Activated CD8-positive, alpha-beta memory T cell treated with anti-CD3 and anti-CD28 coated beads, Interleukin-2, amount 50 U/mL, for 48 hours (primary cell): ENCODE results near the gene ULK4.

Experiments
- DNase-seq: peaks from one replicate; pipeline ENCODE4 v3.0.0-alpha.2; 2020

Gene ULK4

GRCh38 chr3:41334426-41334825 lies 627.5 kb downstream of the ULK4 start:
- DNase-seq: no peak

GRCh38 chr3:41331041-41331440 lies 630.9 kb downstream of the ULK4 start:
- DNase-seq: no peak

GRCh38 chr3:41330465-41330864 lies 631.4 kb downstream of the ULK4 start:
- no peak for DNase-seq

DNA sequence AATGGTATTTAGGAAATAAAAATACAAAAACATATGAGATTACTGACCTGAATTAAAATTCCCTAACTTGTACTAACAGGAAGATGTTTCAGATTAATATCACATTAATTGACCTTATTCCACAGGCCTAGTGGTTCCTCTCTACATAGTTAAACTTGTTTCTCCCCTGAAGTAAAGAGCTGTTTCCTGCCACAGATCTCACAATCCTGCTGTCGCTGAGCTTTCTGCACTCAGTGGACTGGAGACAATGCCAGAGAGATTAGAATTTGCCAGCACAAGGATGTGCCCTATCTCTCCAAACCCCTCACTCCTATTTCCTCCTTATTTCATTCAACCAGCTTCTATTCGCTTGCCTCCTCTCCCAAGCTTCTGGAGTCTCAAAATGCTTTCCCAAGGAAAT lies 632.0 kb downstream of the ULK4 start:
- DNase-seq: no peak

DNA sequence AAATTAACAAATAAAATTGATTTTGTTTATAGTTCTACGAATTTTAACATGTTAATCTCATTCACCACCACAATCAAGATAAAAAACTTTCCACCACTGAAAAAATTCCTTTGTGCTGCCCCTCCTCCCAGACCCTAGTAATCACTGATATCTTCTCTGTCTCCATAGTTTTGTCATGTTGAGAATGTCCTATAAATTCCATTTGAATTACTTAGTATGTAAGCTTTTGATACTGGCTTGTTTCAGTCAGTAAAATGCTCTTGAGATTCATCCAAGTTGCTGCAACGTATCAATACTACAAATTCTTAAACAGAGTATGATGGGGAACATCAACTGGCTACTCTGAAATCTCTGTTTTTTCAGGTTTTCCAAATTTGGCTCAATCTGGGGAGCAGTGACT lies 633.0 kb downstream of the ULK4 start:
- no peak for DNase-seq

GRCh38 chr3:41327718-41328117 lies 634.2 kb downstream of the ULK4 start:
- DNase-seq: no peak

DNA sequence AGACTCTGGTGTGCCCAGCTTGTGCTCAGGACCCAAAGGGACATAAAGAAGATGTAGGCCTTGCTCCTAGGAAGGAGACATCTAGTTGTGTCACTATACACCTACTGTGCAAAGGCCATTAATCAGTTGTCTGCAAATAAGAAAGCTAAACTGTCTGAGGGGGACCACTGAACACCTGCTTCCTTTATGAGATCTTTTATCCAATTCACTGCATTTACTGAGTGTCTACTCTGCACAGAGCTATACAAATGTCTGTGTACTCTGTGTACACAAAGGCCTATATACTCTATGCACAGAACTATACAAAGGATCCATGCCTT lies 637.8 kb downstream of the ULK4 start:
- DNase-seq: no peak

DNA sequence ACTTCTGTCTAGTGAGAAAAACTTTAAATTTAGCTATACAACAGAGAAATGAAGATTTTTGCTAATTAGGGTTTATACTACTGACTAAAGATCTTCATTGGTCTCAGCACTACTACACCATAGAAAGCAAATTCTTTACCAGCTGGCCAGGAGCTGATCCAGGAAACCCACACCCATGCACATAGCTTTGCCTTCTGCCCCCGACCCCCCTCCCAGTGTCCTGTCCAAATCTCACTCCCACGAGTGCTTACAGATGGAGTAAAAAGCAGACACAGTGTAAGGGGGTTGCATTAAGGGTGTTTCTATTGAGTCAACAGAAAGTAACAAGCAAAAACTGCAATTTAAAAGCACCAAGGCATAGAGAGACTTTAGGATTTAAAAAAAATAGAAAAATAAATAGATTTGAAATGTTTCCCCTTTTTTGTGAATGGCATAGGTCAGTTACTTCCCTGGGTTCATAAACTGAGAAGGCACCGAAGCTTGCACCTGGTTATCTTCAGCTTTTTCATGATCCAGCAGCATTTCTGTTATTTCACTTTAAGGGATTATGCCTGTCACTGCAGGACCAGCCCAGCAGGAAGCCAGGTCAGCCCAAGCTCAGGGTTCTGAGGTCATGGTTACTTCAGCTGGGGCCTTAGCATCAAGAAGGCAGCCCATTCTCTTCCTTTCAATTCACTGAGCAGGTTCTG lies 638.3 kb downstream of the ULK4 start:
- DNase-seq: no peak

DNA sequence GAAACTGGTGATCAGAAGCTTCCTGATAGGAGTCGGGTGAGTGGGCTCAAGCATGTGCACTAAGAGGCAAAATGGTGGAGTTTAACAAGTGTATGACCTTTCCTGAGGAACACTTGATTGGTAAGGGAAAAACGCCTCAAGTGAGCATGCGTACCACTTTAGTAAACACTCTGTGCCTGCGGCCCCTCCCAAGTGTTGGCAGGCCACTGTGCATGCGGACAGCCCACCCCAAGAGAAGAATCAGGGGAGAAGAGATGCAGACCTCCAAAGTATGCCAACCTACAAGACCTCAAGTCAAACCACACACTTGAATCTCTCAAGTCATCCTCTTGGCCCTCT lies 640.3 kb downstream of the ULK4 start:
- DNase-seq: no peak

DNA sequence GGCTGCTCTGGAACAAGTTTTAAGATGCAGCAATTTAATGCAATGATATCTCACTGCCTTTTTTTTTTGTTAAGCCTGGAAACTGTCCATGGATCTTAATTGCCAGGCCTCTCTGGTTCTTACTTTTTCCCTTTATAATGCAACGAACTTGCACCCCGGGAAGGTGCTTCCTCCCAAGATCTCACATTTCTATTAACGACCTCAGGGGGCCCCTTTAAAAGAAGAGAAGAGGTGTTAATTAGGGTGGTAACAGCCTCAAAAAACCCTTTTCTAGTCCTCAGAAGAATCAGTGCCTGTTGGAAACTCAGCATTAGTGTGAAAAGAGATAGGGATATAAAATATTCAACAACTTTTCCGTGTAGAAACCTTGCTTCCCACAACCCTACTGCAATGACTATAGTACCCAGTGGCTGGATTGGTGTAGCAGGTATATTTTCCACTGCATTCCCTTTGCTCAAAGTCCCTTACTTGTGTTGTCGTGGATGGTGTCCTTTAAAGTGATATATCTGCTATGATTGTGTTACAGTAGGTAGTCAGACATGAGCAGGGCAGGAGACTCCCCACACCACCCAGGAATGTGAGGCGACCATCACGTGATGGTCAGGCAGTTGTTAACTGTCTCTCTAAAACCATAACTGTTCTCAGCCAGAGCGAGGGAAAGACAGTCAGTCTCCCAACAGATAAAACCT lies 640.8 kb downstream of the ULK4 start:
- no peak for DNase-seq

DNA sequence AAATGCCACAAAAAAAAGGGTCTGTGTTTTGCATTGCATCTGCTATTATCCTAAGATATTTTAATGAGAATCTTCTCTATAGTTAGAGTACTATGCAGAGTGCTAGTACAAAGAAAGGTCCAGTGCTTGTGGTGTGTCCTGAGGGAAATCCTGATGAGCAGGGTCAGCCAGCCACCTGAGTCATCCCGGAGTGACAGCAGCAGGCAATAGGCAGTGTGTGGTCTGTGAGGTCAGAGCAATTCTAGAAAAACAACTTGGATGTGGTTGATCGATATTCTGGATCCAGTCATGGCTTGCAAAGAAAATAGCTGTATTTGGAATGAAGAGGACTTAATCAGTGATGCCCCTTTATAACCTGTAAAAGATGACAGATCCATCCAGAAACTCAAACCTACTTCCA lies 643.4 kb downstream of the ULK4 start:
- no peak for DNase-seq

GRCh38 chr3:41317718-41318117 lies 644.2 kb downstream of the ULK4 start:
- no peak for DNase-seq

GRCh38 chr3:41317298-41317697 lies 644.6 kb downstream of the ULK4 start:
- no peak for DNase-seq

DNA sequence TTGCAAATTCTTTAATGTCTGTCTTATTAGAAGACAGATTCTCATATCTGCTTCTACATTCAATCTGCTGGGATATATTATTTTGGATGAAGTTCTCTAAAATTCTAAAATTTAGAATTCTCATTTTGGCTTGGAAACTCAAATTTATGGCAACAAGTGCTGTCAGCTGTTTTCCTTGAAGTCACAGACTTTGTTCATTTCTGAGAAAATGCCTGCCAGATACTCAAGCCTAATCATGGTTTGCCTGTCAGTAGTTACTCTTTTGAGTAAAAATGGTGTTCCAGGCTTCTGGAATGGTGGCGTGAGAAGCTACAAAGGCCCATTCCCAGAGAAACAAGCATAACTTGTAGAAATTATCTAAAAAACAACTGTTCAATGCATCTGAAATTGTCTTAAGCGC lies 646.8 kb downstream of the ULK4 start:
- no peak for DNase-seq

GRCh38 chr3:41308119-41308518 lies 653.8 kb downstream of the ULK4 start:
- no peak for DNase-seq

DNA sequence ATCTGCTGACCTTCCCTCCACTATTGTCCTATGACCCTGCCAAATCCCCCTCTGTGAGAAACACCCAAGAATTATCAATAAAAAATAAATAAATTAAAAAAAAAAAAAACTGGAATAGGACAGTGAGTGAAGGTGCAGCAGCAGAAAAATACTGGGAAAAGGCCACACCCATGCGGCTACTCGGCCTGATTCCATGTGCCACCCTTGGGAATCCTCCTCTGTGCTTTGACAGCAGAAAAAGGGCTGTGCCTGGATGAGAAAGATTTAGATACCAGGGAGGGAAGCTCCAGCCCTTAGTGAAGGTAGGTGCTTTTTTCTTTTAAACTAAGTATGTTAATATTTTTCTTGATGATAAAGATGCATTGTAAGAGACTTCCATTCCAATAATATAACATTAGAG lies 654.8 kb downstream of the ULK4 start:
- DNase-seq: no peak

- no peak for DNase-seq
Observed at GRCh38 chr3:41304593-41304992, 657.3 kb downstream of the ULK4 start.

GRCh38 chr3:41302295-41302694 lies 659.6 kb downstream of the ULK4 start:
- no peak for DNase-seq

GRCh38 chr3:41301548-41301947 lies 660.4 kb downstream of the ULK4 start:
- DNase-seq: no peak

- DNase-seq: no peak
Observed at GRCh38 chr3:41299036-41299435, 662.9 kb downstream of the ULK4 start.

DNA sequence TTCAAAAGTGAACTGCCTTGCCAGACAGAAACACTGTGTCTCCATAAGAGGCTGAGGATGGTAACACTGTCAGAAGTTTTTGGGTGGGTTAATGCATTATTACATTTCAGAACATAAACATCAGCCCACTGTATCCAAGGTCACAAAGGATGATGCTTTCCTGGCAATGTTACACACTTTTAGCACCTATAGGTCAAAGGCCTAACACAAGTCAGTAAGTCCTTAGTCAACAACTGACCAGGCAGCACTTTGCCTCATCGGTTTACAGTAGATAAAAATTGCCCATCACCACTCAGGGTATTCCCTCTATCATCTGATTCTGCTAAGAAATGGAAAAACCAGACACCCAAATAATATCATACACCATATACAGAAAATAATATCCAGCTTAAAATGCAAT lies 664.2 kb downstream of the ULK4 start:
- DNase-seq: no peak

- DNase-seq: no peak
Observed at GRCh38 chr3:41296556-41296955, 665.3 kb downstream of the ULK4 start.

GRCh38 chr3:41295740-41296139 lies 666.2 kb downstream of the ULK4 start:
- DNase-seq: no peak

DNA sequence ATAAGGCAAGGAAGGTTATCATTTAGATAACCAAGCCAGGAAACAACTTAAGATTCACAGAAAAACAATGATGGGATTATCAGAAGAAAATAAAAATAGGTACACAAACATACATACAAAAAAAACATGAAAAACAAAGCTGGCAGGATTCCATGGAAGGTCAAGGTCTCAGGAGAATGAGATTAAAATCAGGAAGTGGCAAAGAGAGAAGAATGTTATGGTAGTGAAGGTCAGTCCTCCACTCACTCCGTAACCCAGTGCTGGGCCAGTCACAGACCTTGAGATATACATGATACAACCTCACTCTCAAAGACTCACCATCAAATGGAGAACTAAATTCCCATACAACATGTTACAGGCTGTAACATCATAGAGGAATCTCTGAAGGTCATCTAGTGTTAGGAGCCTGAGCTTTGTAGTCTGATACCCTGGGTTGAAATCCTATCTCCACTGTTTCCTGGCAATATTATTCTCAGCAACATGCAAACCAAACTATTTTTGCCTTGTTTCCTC lies 668.7 kb downstream of the ULK4 start:
- DNase-seq: no peak

DNA sequence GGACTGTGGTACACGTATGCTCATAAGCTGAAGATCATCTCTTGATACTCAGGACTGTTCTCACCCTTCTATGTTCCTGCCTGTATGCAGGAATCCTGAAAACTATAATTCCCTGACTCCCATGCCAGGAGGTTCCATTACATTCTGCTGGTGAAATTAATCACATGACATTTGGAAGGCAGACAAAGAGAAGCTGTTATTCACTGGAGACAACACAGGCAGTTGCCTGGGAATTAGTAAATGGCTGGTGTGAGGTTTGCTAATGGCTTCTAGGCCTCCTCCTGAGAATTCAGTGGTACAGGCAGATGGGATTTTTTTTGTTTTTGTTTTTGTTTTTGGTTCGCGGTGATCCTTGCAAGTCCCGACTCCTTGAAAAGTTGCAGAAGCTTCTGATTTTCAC lies 671.2 kb downstream of the ULK4 start:
- DNase-seq: no peak
